Hepatocyte (in vitro differentiated cells): Measurements from ENCODE around the gene WFDC5. TPM values are rescaled to one million over a fixed set of nuclear protein-coding genes. Genes with fewer than 3 reads are reported as not detected.
A peak's percentile ranks its signal among the peaks of the same experiment; 100 is the strongest.

Source experiments
- DNase-seq: peaks from one replicate; pipeline ENCODE4 v3.0.0-alpha.2; 2016; ENCODE audit warnings: low spot score
- H2AFZ ChIP-seq: fragments of 200-600 bp; sonication (generic); 2 replicates; pipeline ENCODE4 v1.6.0; 2016; ENCODE audit warnings: antibody characterized with exemption, mild to moderate bottlenecking
- H3K27ac ChIP-seq: fragments of 200-600 bp; sonication (generic); 2 replicates; pipeline ENCODE4 v1.5.1; 2016; ENCODE audit warnings: mild to moderate bottlenecking
- H3K27me3 ChIP-seq: fragments of 200-600 bp; sonication (generic); 2 replicates; pipeline ENCODE4 v1.6.1; 2016
- H3K36me3 ChIP-seq: fragments of 200-600 bp; sonication (generic); replicated peaks from 2 replicates; pipeline ENCODE4 v1.5.1; 2016; ENCODE audit warnings: low read depth; ENCODE audit not compliant: insufficient read depth
- H3K4me1 ChIP-seq: fragments of 200-600 bp; sonication (generic); 2 replicates; pipeline ENCODE4 v1.5.1; 2016; ENCODE audit warnings: mild to moderate bottlenecking, moderate library complexity; ENCODE audit not compliant: insufficient read depth
- H3K4me2 ChIP-seq: fragments of 200-600 bp; sonication (generic); 2 replicates; pipeline ENCODE4 v1.6.0; 2016
- H3K4me3 ChIP-seq: fragments of 200-600 bp; sonication (generic); 2 replicates; pipeline ENCODE4 v1.5.1; 2016; ENCODE audit warnings: mild to moderate bottlenecking
- H3K79me2 ChIP-seq: fragments of 200-600 bp; sonication (generic); 2 replicates; pipeline ENCODE4 v1.6.0; 2017; ENCODE audit warnings: mild to moderate bottlenecking
- H3K9me2 ChIP-seq: fragments of 200-600 bp; sonication (generic); replicated peaks from 2 replicates; pipeline ENCODE4 v1.6.0; 2017; ENCODE audit warnings: mild to moderate bottlenecking; ENCODE audit not compliant: insufficient read depth
- H3K9me3 ChIP-seq: fragments of 200-600 bp; sonication (generic); 2 replicates; pipeline ENCODE4 v1.5.1; 2016; ENCODE audit warnings: low read depth, mild to moderate bottlenecking
- H4K20me1 ChIP-seq: fragments of 200-600 bp; sonication (generic); 2 replicates; pipeline ENCODE4 v1.6.0; 2016; ENCODE audit warnings: mild to moderate bottlenecking; ENCODE audit not compliant: insufficient read depth, poor library complexity, severe bottlenecking
- CTCF ChIP-seq: fragments of 200-600 bp; sonication (generic); IDR thresholded peaks from 2 replicates; pipeline ENCODE4 v1.5.1; 2016; ENCODE audit warnings: antibody characterized with exemption, mild to moderate bottlenecking; ENCODE audit not compliant: poor library complexity
- EZH2 ChIP-seq: fragments of 200-600 bp; sonication (generic); IDR thresholded peaks from 2 replicates; pipeline ENCODE4 v1.6.1; 2016; ENCODE audit warnings: antibody characterized with exemption, mild to moderate bottlenecking, borderline replicate concordance
- EZH2phosphoT487 ChIP-seq: fragments of 200-600 bp; sonication (generic); IDR thresholded peaks from one replicate; pipeline ENCODE4 v1.6.1; 2018; ENCODE audit warnings: antibody characterized with exemption, mild to moderate bottlenecking, low read depth, moderate library complexity; ENCODE audit not compliant: unreplicated experiment, severe bottlenecking
- WGBS: methylation state at CpG from one replicate; pipeline ENCODE4 v1.1.6; 2016; ENCODE audit warnings: low lambda C conversion rate; ENCODE audit errors: missing lambda C conversion rate; 5-methylcytosine and 5-hydroxymethylcytosine counted together
- polyA plus RNA-seq: library from polyadenylated mRNA; unstranded; fragments of >200 nt; fragmentation: Nextera tagmentation; extraction: Ambion mirVana; gene quantifications from 2 replicates; pipeline ENCODE4 v1.2.1, GENCODE V29; 2016
- total RNA-seq: library from RNA; depleted of rRNA; stranded (reverse); fragments of >200 nt; gene quantifications from 2 replicates; pipeline ENCODE4 v1.2.3, GENCODE V29; 2014

The WFDC5 gene
- total and polyA plus RNA-seq, 2 experiments from 2014 or later: 0.47 TPM; not detected in 1

- Histone ChIP-seq H3K4me1 (peaks cover 7% of the 10 kb centered on the region), H3K27me3 (peaks cover 34% of the 10 kb centered on the region), H3K4me3 (no peak overlapping the region), H3K79me2 (no peaks in the 10 kb centered on the region), H3K9me2 (no peaks in the 10 kb centered on the region), H3K4me2 (peak overlapping the region; percentile 80), H3K27ac (no peak overlapping the region), H3K9me3 (no peaks in the 10 kb centered on the region), H3K36me3 (no peaks in the 10 kb centered on the region), H4K20me1 (no peaks in the 10 kb centered on the region), H2AFZ (peak overlapping the region; percentile 45)
- 63% methylated on average over 6 of the region's 6 CpGs for WGBS
- TF ChIP-seq CTCF (no peak), EZH2phosphoT487 (no peak), EZH2 (no peak)
- no peak for DNase-seq
Observed at GRCh38 chr20:45101333-45101850, 13.6 kb downstream of the WFDC5 start.

GRCh38 chr20:45100563-45101245 lies 14.3 kb downstream of the WFDC5 start, which contains the start of gene KCNS1:
Gene KCNS1, minus strand, starts transcription at chr20:45101127. Its CDS starts 1,891 bp downstream, at chr20:45099236.
- TF ChIP-seq EZH2: no peak
- Histone ChIP-seq H3K36me3 (no peaks in the 10 kb centered on the region), H3K4me3 (no peak within 1 kb of the TSS), H3K27me3 (peaks cover 34% of the 10 kb centered on the region), H3K4me2 (peak within 1 kb of the TSS; percentile 80), H3K9me2 (no peaks in the 10 kb centered on the region), H2AFZ (peak within 1 kb of the TSS; percentile 45), H3K27ac (no peak within 1 kb of the TSS), H3K9me3 (no peaks in the 10 kb centered on the region), H3K79me2 (no peaks in the 10 kb centered on the region), H3K4me1 (peaks cover 7% of the 10 kb centered on the region), H4K20me1 (no peaks in the 10 kb centered on the region)
- DNase-seq: peak; percentile 46
- 7% methylated on average over 36 of the region's 38 CpGs for WGBS

- TF ChIP-seq EZH2phosphoT487: no peak
- TF ChIP-seq CTCF: peak; percentile 21
- no peak for TF ChIP-seq EZH2
- 67% methylated on average over 74 of the region's 91 CpGs for WGBS
- H3K27ac ChIP-seq: no peak overlapping the region
- peaks cover 7% of the 10 kb centered on the region for H3K4me1 ChIP-seq
- no peaks in the 10 kb centered on the region for H4K20me1 ChIP-seq
- no peak overlapping the region for H2AFZ ChIP-seq
- no peaks in the 10 kb centered on the region for H3K79me2 ChIP-seq
- H3K9me3 ChIP-seq: no peaks in the 10 kb centered on the region
- H3K4me3 ChIP-seq: no peak overlapping the region
- DNase-seq: peak; percentile 47
- no peaks in the 10 kb centered on the region for H3K36me3 ChIP-seq
- H3K27me3 ChIP-seq: peaks cover 34% of the 10 kb centered on the region
- H3K9me2 ChIP-seq: no peaks in the 10 kb centered on the region
- peak overlapping the region; percentile 44 for H3K4me2 ChIP-seq
Observed at GRCh38 chr20:45098103-45098773, 16.7 kb downstream of the WFDC5 start.

- Histone ChIP-seq H3K4me3 (no peak overlapping the region), H3K9me3 (no peaks in the 10 kb centered on the region), H3K27me3 (peaks cover 34% of the 10 kb centered on the region), H2AFZ (no peak overlapping the region), H3K9me2 (no peaks in the 10 kb centered on the region), H3K4me2 (no peak overlapping the region), H3K27ac (no peak overlapping the region), H3K36me3 (no peaks in the 10 kb centered on the region), H4K20me1 (no peaks in the 10 kb centered on the region), H3K4me1 (peaks cover 7% of the 10 kb centered on the region), H3K79me2 (no peaks in the 10 kb centered on the region)
- 97% methylated on average over 35 of the region's 56 CpGs for WGBS
- TF ChIP-seq EZH2phosphoT487 (no peak), EZH2 (no peak), CTCF (no peak)
- DNase-seq: no peak
Observed at GRCh38 chr20:45097485-45098102, 17.4 kb downstream of the WFDC5 start.
